IMR-90 (cell line): ENCODE results near the gene CARNS1. TPM values are rescaled to one million over a fixed set of nuclear protein-coding genes. Genes with fewer than 3 reads are reported as not detected.
A peak's percentile ranks its signal among the peaks of the same experiment; 100 is the strongest.

ENCODE experiments used
- ATAC-seq: fragments of 200-7000 bp; cut with Tn5 transposase; 2 replicates; pipeline ENCODE4 v1.9.1; 2020; ENCODE audit warnings: low read depth, mild to moderate bottlenecking, moderate library complexity
- BruUV-seq: library from RNA; stranded (reverse); fragments of 400-500 nt; replicated peaks from 2 replicates; lab custom pipeline; 2021; lab: Mats Ljungman, UMichigan
- CTCF ChIA-PET: fragments of 300-600 bp; formaldehyde crosslinking; extraction: SDS; loops from one replicate; lab custom pipeline; 2021; ENCODE audit warnings: antibody characterized with exemption; lab: Yijun Ruan, JAX
- POLR2A ChIA-PET: fragments of 300-600 bp; sonication (Branson Sonifier 250); formaldehyde crosslinking; loops from one replicate; lab custom pipeline; 2022; ENCODE audit warnings: antibody characterized with exemption; ENCODE audit not compliant: unreplicated experiment; lab: Charles Lee
- DNase-seq: peaks from one replicate; pipeline ENCODE4 v3.0.0; 2013
- H2AFZ ChIP-seq: replicated peaks from 2 replicates; pipeline ENCODE3; 2013; ENCODE audit warnings: low read length, mild to moderate bottlenecking; ENCODE audit not compliant: poor library complexity
- H2AK5ac ChIP-seq: 2 replicates; pipeline ENCODE4 v1.6.1; 2013; ENCODE audit warnings: low read depth, low read length, inconsistent platforms
- H2AK9ac ChIP-seq: replicated peaks from 2 replicates; pipeline ENCODE3; 2013; ENCODE audit warnings: mild to moderate bottlenecking, low read depth, low read length, moderate library complexity; ENCODE audit not compliant: poor library complexity
- H2BK120ac ChIP-seq: 2 replicates; pipeline ENCODE4 v1.6.1; 2013; ENCODE audit warnings: low read depth, low read length, inconsistent platforms
- H2BK15ac ChIP-seq: 3 replicates; pipeline ENCODE4 v1.6.1; 2013; ENCODE audit warnings: low read depth, low read length, inconsistent platforms
- H2BK20ac ChIP-seq: 2 replicates; pipeline ENCODE4 v1.6.1; 2013; ENCODE audit warnings: low read depth, mild to moderate bottlenecking, inconsistent platforms, low read length, moderate library complexity
- H2BK5ac ChIP-seq: 2 replicates; pipeline ENCODE4 v1.6.1; 2013; ENCODE audit warnings: mild to moderate bottlenecking, low read depth, low read length, inconsistent platforms; ENCODE audit not compliant: poor library complexity, severe bottlenecking
- H3K14ac ChIP-seq: replicated peaks from 2 replicates; pipeline ENCODE4 v1.6.1; 2013; ENCODE audit warnings: low read depth, low read length, inconsistent platforms
- H3K18ac ChIP-seq: 2 replicates; pipeline ENCODE4 v1.6.1; 2013; ENCODE audit warnings: low read depth, low read length, control low read depth
- H3K23ac ChIP-seq: 2 replicates; pipeline ENCODE4 v1.6.1; 2013; ENCODE audit warnings: low read depth, low read length, inconsistent platforms
- H3K27ac ChIP-seq: 2 replicates; pipeline ENCODE4 v1.5.1; 2013; ENCODE audit warnings: mild to moderate bottlenecking, control low read depth, low read length; ENCODE audit not compliant: insufficient read depth
- H3K27me3 ChIP-seq: 2 replicates; pipeline ENCODE4 v1.6.1; 2013; ENCODE audit warnings: low read length; ENCODE audit not compliant: control insufficient read depth, insufficient read depth
- H3K36me3 ChIP-seq: 2 replicates; pipeline ENCODE4 v1.6.1; 2013; ENCODE audit warnings: low read length, mixed read lengths; ENCODE audit not compliant: control insufficient read depth, insufficient read depth
- H3K4ac ChIP-seq: 2 replicates; pipeline ENCODE4 v1.6.1; 2013; ENCODE audit warnings: low read depth, low read length, inconsistent platforms
- H3K4me1 ChIP-seq: 2 replicates; pipeline ENCODE4 v1.6.1; 2013; ENCODE audit warnings: low read length, mixed read lengths; ENCODE audit not compliant: control insufficient read depth, insufficient read depth
- H3K4me2 ChIP-seq: 2 replicates; pipeline ENCODE4 v1.6.1; 2013; ENCODE audit warnings: low read depth, mild to moderate bottlenecking, control low read depth, low read length, moderate library complexity
- H3K4me3 ChIP-seq: 2 replicates; pipeline ENCODE4 v1.5.1; 2013; ENCODE audit warnings: low read depth, mild to moderate bottlenecking, control low read depth, low read length, moderate library complexity; ENCODE audit not compliant: insufficient read depth
- H3K56ac ChIP-seq: 2 replicates; pipeline ENCODE4 v1.6.1; 2013; ENCODE audit warnings: low read length, inconsistent platforms; ENCODE audit not compliant: insufficient read depth; ENCODE audit errors: extremely low read depth
- H3K79me1 ChIP-seq, 2 experiments: 2 replicates each; pipeline ENCODE4 v1.6.1; 2013; ENCODE audit warnings: low read length in 2 of 2, inconsistent platforms in 1 of 2, low read depth in 1 of 2
- H3K9ac ChIP-seq: 2 replicates; pipeline ENCODE4 v1.6.1; 2013; ENCODE audit warnings: low read depth, low read length, control low read depth
- H3K9me1 ChIP-seq: 2 replicates; pipeline ENCODE4 v1.6.1; 2013; ENCODE audit warnings: low read length, inconsistent platforms; ENCODE audit not compliant: insufficient read depth
- H3K9me3 ChIP-seq: 2 replicates; pipeline ENCODE4 v1.6.1; 2013; ENCODE audit warnings: low read length; ENCODE audit not compliant: control insufficient read depth, insufficient read depth
- H4K20me1 ChIP-seq: 2 replicates; pipeline ENCODE4 v1.6.1; 2013; ENCODE audit warnings: low read length, inconsistent platforms; ENCODE audit not compliant: insufficient read depth
- H4K5ac ChIP-seq: 2 replicates; pipeline ENCODE4 v1.6.1; 2013; ENCODE audit warnings: mild to moderate bottlenecking, low read depth, low read length, control low read depth
- H4K8ac ChIP-seq, 2 experiments: 2 replicates each; pipeline ENCODE4 v1.6.1; 2013; ENCODE audit warnings: low read depth in 2 of 2, low read length in 2 of 2, control low read depth in 1 of 2, inconsistent platforms in 1 of 2
- H4K91ac ChIP-seq: 2 replicates; pipeline ENCODE4 v1.6.1; 2013; ENCODE audit warnings: low read depth, low read length, inconsistent platforms; ENCODE audit not compliant: insufficient read depth
- MAFK ChIP-seq: IDR thresholded peaks from 2 replicates; pipeline ENCODE4 v1.6.1; 2012; ENCODE audit warnings: low read depth, low read length, improper control_type of control experiment
- MXI1 ChIP-seq: IDR thresholded peaks from 2 replicates; pipeline ENCODE4 v1.6.1; 2012; ENCODE audit warnings: low read depth, mild to moderate bottlenecking, low read length, moderate library complexity, borderline replicate concordance
- RAD21 ChIP-seq: IDR thresholded peaks from 2 replicates; pipeline ENCODE4 v1.6.1; 2012; ENCODE audit warnings: low read length, improper control_type of control experiment
- RFX5 ChIP-seq: IDR thresholded peaks from 2 replicates; pipeline ENCODE4 v1.8.0; 2012; ENCODE audit warnings: low read depth, mild to moderate bottlenecking, low read length, moderate library complexity
- WGBS, 2 experiments: methylation state at CpG; one replicate each; pipeline versions ENCODE4 v1.1.5 to v1.1.7; 2013; ENCODE audit warnings: missing lambda C conversion rate in 2 of 2; ENCODE audit not compliant: insufficient read length in 1 of 2; ENCODE audit errors: extremely low coverage in 2 of 2; 5-methylcytosine and 5-hydroxymethylcytosine counted together
- dilution Hi-C: fragments of 300-500 bp; cut with HindIII; formaldehyde crosslinking; loops from one replicate; pipeline ENCODE4 v1.14.3; 2018; ENCODE audit warnings: low sequenced_read_pairs; ENCODE audit not compliant: unreplicated experiment
- in situ Hi-C: fragments of 300-500 bp; cut with MboI; formaldehyde crosslinking; loops from 3 replicates; pipeline ENCODE4 v1.14.3; 2019; ENCODE audit warnings: low sequenced_read_pairs, inconsistent platforms, mixed read lengths
- intact Hi-C: fragments of 100-400 bp; cut with micrococcal nuclease; formaldehyde crosslinking; loops from 2 replicates; pipeline ENCODE4 v1.10.0; 2022
- polyA plus RNA-seq, 3 experiments: library from polyadenylated mRNA; depleted of rRNA; stranded (reverse); fragments of >200 nt; gene quantifications; 2 replicates each; pipeline ENCODE4 v1.2.3, GENCODE V29; 2012; ENCODE audit warnings: low replicate concordance in 1 of 3
- total RNA-seq: library from RNA; depleted of rRNA; stranded (reverse); fragments of >200 nt; gene quantifications from 2 replicates; pipeline ENCODE4 v1.2.3, GENCODE V29; 2012
- TF ChIP-seq, protein P1 (sequence below): conservative IDR thresholded peaks from 2 replicates; pipeline ENCODE4 v1.5.1; 2012; ENCODE audit warnings: mild to moderate bottlenecking, low read depth, low read length, improper control_type of control experiment

The CARNS1 gene
- total and polyA plus RNA-seq, 2 of the 4 experiments (the other 2 are of a cell fraction), result under 0.01 to 0.32 TPM

DNA sequence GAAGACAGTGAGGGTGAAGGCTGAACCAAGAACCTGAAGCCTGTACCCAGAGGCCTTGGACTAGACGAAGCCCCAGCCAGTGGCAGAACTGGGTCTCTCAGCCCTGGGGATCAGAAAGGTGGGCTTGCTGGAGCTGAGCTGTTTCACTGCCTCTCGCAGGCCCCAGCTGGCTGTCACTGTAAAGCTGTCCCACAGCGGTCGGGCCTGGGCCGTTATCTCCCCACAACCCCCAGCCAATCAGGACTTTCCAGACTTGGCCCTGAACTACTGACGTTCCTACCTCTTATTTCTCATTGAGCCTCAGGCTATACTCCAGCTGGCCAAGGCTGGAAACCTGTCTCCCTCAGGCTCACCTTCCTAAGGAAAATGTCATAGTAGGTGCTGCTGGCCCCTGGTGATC is 17.9 kb upstream of the CARNS1 start:
- DNase-seq (no peak), ATAC-seq (no peak)
- ChIA-PET CTCF (no interaction called here), POLR2A (no interaction called here)
- Histone ChIP-seq H2BK20ac (no peak overlapping the region), H4K91ac (no peak overlapping the region), H3K9me3 (no peaks in the 10 kb centered on the region), H2BK5ac (no peak overlapping the region), H4K20me1 (peaks cover 35% of the 10 kb centered on the region), H3K4me3 (no peak overlapping the region), H3K4me2 (no peak overlapping the region), H2BK120ac (no peak overlapping the region), H2AK9ac (peak overlapping the region; percentile 42), H3K36me3 (peaks cover 43% of the 10 kb centered on the region), H2BK15ac (no peak overlapping the region), H3K27me3 (no peaks in the 10 kb centered on the region), H2AK5ac (no peak overlapping the region), H3K79me1 (peaks cover 17 to 39% of the 10 kb centered on the region in 2 experiments; a peak in 3 of 4 replicates), H3K9ac (no peak overlapping the region), H4K5ac (no peak overlapping the region), H3K4ac (no peak overlapping the region), H3K27ac (no peak overlapping the region), H4K8ac (no peak overlapping the region), H3K9me1 (no peaks in the 10 kb centered on the region), H2AFZ (no peak overlapping the region), H3K18ac (no peak overlapping the region), H3K14ac (no peak overlapping the region), H3K23ac (no peak overlapping the region), H3K56ac (no peak overlapping the region), H3K4me1 (peaks cover 14% of the 10 kb centered on the region)
- no TSS peak for BruUV-seq
- TF ChIP-seq, protein P1, sequence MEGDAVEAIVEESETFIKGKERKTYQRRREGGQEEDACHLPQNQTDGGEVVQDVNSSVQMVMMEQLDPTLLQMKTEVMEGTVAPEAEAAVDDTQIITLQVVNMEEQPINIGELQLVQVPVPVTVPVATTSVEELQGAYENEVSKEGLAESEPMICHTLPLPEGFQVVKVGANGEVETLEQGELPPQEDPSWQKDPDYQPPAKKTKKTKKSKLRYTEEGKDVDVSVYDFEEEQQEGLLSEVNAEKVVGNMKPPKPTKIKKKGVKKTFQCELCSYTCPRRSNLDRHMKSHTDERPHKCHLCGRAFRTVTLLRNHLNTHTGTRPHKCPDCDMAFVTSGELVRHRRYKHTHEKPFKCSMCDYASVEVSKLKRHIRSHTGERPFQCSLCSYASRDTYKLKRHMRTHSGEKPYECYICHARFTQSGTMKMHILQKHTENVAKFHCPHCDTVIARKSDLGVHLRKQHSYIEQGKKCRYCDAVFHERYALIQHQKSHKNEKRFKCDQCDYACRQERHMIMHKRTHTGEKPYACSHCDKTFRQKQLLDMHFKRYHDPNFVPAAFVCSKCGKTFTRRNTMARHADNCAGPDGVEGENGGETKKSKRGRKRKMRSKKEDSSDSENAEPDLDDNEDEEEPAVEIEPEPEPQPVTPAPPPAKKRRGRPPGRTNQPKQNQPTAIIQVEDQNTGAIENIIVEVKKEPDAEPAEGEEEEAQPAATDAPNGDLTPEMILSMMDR, result no peak
- no peak for TF ChIP-seq RAD21
- no peak for TF ChIP-seq MXI1
- TF ChIP-seq RFX5, result no peak
- no peak for TF ChIP-seq MAFK
- dilution Hi-C loops (no loop called here), in situ Hi-C loops (no loop called here), intact Hi-C loops (no loop called here)
- no CpG with 5 or more reads among the region's 6 CpGs for WGBS, 2 experiments
